Small intestine (tissue), 7 donors: ENCODE measurements around the gene DOCK4. TPM values are rescaled to one million over a fixed set of nuclear protein-coding genes. Genes with fewer than 3 reads are reported as not detected.

Experiments
- DNase-seq, 2 donors: peaks; one replicate each; pipeline versions ENCODE4 v3.0.0 to v3.0.0-alpha.2; 2013
- FAIRE-seq: peaks from 2 replicates; lab custom pipeline; 2012; peaks lifted over from hg19 to GRCh38; lab: Jason Lieb, UNC
- H3K27ac ChIP-seq, 3 donors: one replicate each; pipeline ENCODE4 v1.5.1; 2013; ENCODE audit warnings: low read length in 2 of 3, mild to moderate bottlenecking in 2 of 3, control low read depth in 1 of 3, inconsistent platforms in 1 of 3, low read depth in 1 of 3, moderate library complexity in 1 of 3
- H3K27me3 ChIP-seq, 3 donors: one replicate each; pipeline ENCODE4 v1.6.1; 2013; ENCODE audit warnings: low read length in 3 of 3, inconsistent platforms in 1 of 3; ENCODE audit not compliant: control insufficient read depth in 3 of 3, insufficient read depth in 3 of 3
- H3K36me3 ChIP-seq, 3 donors: one replicate each; pipeline ENCODE4 v1.6.1; 2013; ENCODE audit warnings: low read length in 3 of 3, inconsistent platforms in 1 of 3, low read depth in 1 of 3, mild to moderate bottlenecking in 1 of 3, moderate library complexity in 1 of 3; ENCODE audit not compliant: control insufficient read depth in 3 of 3, insufficient read depth in 2 of 3
- H3K4me1 ChIP-seq, 3 donors: one replicate each; pipeline ENCODE4 v1.6.1; 2013; ENCODE audit warnings: low read length in 2 of 3, inconsistent platforms in 1 of 3, low read depth in 1 of 3, mild to moderate bottlenecking in 1 of 3, moderate library complexity in 1 of 3; ENCODE audit not compliant: control insufficient read depth in 3 of 3, insufficient read depth in 2 of 3
- H3K4me3 ChIP-seq, 3 donors: one replicate each; pipeline ENCODE4 v1.5.1; 2013; ENCODE audit warnings: low read length in 3 of 3, control low read depth in 1 of 3, inconsistent platforms in 1 of 3, low read depth in 1 of 3, mild to moderate bottlenecking in 1 of 3, moderate library complexity in 1 of 3
- H3K9me3 ChIP-seq, 2 donors: one replicate each; pipeline ENCODE4 v1.6.1; 2013; ENCODE audit warnings: low read depth in 1 of 2, low read length in 1 of 2; ENCODE audit not compliant: control insufficient read depth in 2 of 2, insufficient read depth in 1 of 2
- WGBS, 3 donors: extraction: QIAGEN DNeasy Blood & Tissue Kit; methylation state at CpG; one replicate each; pipeline ENCODE4 v1.1.7; 2013; 5-methylcytosine and 5-hydroxymethylcytosine counted together
- polyA plus RNA-seq, 4 donors: library from polyadenylated mRNA; stranded (reverse) in 3 of 4; unstranded in 1 of 4; fragments of 200-250 nt in 3 of 4; fragments of 120-200 nt in 1 of 4; gene quantifications; one replicate each; pipeline versions ENCODE4 v1.2.1 to v1.2.3, GENCODE V29; 2013
- donor health status: healthy with polysubstance abuse.
- donor health status: control.
- donor health status: control.
- donor health status: Bipolar disorder and iron deficiency.
- donor health status: healthy.

The DOCK4 gene
- polyA plus RNA-seq, 4 donors = 1.9 to 4.1 (median 3.8) TPM; not detected in 1

DNA sequence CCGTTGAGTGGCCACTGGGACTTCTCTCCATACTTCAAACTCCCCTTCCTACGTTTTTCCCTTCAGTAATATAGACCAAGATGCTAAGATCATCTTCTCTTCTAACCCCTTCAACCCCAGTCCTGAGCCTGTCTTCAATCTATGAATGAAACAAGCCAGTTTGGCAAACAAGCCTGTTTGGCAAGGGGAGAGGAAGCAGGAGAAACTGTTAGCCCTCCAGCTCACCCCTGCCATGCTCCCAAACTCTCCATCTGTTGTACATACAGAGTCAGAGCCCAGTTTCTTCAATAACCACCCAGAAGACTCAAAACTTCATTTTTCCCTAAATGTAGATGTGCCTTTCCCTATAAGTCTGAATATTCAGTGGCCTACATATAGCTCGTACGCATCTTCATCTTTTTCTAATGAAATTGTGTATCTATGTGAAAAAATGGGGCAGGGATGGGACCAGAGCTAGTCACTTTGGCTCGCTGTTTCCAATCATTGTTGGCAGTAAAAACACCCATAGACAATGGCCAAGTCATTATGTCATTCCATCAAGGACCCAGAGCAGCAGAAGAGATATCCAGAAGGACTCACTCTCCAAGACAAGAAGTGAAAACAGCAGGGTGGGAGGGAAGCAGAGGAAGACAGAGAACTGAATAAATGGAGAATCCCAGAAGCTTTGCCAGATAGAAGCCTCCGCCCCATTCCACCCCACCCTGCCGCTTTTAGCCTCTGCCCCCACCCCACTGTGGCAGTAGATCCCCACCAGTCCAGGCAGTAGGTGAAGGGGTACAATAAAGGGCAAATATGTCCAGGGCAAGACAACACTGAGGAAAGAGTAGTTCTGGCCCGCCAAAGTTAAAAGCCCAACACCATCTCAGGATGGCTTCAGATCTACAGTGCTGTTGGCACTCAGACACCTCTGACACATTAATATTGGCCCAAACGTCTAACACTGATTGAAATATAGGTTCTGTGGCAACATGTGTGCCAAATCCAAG lies 87.3 kb downstream of the DOCK4 start:
- 74 to 80% (median 78%) methylated on average over 9 of the region's 9 CpGs for WGBS, 3 donors
- Histone ChIP-seq H3K9me3 (no peaks in the 10 kb centered on the region), H3K4me3 (no peak overlapping the region), H3K27ac (no peak overlapping the region), H3K27me3 (no peaks in the 10 kb centered on the region), H3K36me3 (no peaks in the 10 kb centered on the region), H3K4me1 (no peaks in the 10 kb centered on the region)
- DNase-seq = no peak
- FAIRE-seq = no peak

DNA sequence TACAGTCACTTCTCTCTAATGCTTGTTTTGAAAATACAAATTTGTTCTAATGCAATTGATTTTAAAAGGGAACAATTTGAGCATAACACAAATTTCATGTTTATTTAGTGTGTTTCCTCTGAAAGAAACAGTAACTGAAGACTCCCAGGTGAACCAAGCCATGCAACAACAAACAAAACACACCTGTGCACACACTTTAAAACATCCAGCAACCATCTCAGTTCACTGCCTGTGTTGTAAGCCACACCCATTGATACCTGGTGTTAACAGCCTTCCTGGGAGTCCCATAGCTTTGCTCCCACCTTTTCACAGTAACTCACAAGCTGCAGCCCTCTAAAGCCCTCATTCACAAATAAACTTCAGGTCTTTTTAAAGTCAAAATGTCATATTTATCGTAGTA lies 89.3 kb downstream of the DOCK4 start:
- DNase-seq (no peak), FAIRE-seq (no peak)
- Histone ChIP-seq H3K9me3 (no peaks in the 10 kb centered on the region), H3K27me3 (no peaks in the 10 kb centered on the region), H3K27ac (no peak overlapping the region), H3K4me1 (no peaks in the 10 kb centered on the region), H3K36me3 (no peaks in the 10 kb centered on the region), H3K4me3 (no peak overlapping the region)
- 82 to 85% (median 84%) methylated on average over 1 of the region's 1 CpG for WGBS, 3 donors

DNA sequence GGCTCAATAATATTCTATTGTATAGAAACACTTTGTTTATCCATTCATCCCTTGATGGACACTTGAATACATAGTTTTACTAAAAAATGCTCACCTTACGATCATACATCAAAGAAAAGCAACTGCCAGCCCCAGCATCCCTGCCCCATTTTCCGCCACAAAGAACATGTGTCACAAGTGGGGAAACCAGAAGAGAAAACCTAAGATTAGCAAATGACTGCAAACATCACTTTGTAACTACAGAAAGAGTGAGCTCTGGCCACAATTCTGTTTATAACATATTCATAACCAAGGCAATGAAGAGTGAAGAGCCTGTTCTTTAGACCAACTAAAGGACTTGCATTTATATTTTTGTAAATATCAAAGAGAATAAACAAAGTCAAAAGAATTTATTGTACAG lies 89.8 kb downstream of the DOCK4 start:
- Histone ChIP-seq H3K36me3 (no peaks in the 10 kb centered on the region), H3K4me1 (no peaks in the 10 kb centered on the region), H3K9me3 (no peaks in the 10 kb centered on the region), H3K27ac (no peak overlapping the region), H3K4me3 (no peak overlapping the region), H3K27me3 (no peaks in the 10 kb centered on the region)
- 89 to 93% (median 90%) methylated on average over 2 of the region's 2 CpGs for WGBS, 3 donors
- no peak for FAIRE-seq
- no peak for DNase-seq

DNA sequence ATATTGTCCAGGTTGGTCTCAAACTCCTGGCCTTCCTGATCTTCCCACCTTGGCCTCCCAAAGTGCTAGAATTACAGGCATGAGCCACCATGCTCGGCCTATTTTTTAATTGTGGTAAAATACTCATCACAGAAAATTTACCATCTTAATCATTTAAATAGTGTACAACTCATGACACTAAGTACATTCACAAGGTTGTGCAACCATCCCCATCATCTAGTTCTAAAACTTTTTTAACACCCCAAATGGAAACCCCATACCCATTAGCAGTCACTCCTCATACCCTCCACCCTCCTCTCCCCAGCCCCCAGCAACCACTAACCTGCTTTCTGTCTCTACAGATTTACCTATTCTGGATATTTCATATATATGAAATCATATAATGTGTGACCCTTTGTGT lies 90.3 kb downstream of the DOCK4 start:
- no peaks in the 10 kb centered on the region for H3K9me3 ChIP-seq
- H3K27ac ChIP-seq = no peak overlapping the region
- 82 to 87% (median 86%) methylated on average over 1 of the region's 1 CpG for WGBS, 3 donors
- H3K27me3 ChIP-seq = no peaks in the 10 kb centered on the region
- H3K4me3 ChIP-seq = no peak overlapping the region
- H3K4me1 ChIP-seq = no peaks in the 10 kb centered on the region
- DNase-seq (no peak), FAIRE-seq (no peak)
- H3K36me3 ChIP-seq = no peaks in the 10 kb centered on the region

DNA sequence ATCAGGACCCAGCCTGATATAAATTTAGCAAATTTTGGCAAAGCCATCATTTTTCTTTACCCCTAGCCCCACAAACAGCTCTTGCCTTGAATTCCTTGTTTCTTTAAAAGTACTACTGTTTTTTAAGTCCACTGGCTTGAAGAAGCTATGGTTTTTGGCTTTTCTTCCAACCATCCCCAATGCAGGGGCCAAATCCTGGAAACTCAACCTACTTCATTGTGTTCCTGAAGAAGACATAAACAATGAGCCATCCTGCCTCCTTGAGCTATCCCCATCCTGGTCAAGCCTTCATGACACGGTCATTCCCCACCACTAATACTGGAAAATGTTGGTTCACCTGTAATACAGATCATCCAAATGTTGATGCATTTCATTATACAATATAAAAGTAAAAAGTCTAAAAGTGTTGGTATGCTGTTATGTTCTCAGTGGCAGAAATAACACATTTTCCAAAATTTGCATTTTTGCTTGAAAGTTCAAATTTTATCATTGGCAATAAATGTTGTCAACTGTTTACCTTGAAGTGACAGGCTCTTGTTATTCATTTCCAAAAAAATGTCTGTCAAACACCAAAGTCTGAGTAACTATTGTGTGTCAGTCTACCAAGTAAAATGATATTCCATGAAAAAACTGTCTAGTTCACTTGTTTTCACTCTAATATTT lies 92.2 kb downstream of the DOCK4 start:
- H3K27me3 ChIP-seq = no peaks in the 10 kb centered on the region
- FAIRE-seq = no peak
- H3K4me1 ChIP-seq = no peaks in the 10 kb centered on the region
- no peak overlapping the region for H3K4me3 ChIP-seq
- DNase-seq = no peak
- no peak overlapping the region for H3K27ac ChIP-seq
- no peaks in the 10 kb centered on the region for H3K36me3 ChIP-seq
- WGBS, 3 donors = 85 to 100% (median 95%) methylated on average over 1 of the region's 1 CpG
- H3K9me3 ChIP-seq = no peaks in the 10 kb centered on the region

DNA sequence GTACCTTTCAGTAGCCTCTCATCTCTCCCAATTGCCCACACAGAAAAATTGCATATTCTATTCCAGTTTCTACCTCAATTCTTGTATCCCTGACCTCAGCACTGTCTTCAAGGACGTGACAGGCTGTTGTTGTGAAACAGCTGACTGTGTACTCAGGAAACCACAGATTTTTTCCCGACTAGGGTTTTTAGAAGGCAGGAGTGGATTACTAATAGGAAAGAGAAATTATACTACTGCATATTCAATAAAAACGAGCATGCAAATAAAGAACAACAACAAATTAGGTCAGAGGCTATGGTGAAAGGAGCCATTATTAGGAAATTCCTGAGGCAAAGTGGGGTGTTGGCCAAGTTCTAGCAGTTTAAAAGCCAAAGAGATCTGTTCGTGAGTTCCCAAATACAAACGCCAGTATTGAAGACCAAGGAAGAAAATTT lies 93.4 kb downstream of the DOCK4 start:
- Histone ChIP-seq H3K36me3 (no peaks in the 10 kb centered on the region), H3K4me3 (no peak overlapping the region), H3K4me1 (no peaks in the 10 kb centered on the region), H3K27ac (no peak overlapping the region), H3K27me3 (no peaks in the 10 kb centered on the region), H3K9me3 (no peaks in the 10 kb centered on the region)
- DNase-seq = no peak
- WGBS, 3 donors = 46 to 75% (median 56%) methylated on average over 5 of the region's 5 CpGs
- no peak for FAIRE-seq

DNA sequence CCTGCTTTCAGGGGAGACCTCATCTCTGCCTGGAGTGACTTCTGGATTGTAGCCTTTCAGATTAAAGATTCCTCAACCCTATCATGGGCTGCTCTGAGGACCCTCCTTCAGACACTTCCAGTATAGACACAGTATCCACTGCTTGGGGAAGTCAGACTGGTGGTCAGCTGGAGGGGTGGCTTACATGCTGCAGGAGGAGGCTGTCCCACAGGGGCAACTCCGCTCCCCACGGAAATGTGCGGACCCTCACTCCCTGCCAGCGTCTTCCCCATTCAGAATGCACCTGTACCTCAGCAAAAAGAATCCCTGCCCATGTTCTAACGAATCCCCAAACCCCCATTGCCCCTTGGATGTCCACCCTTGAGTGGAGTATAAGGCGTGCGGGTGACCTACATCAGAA lies 95.5 kb downstream of the DOCK4 start:
- WGBS, 3 donors = 84 to 90% (median 87%) methylated on average over 7 of the region's 7 CpGs
- DNase-seq (no peak), FAIRE-seq (no peak)
- Histone ChIP-seq H3K9me3 (no peaks in the 10 kb centered on the region), H3K36me3 (no peaks in the 10 kb centered on the region), H3K27ac (no peak overlapping the region), H3K27me3 (no peaks in the 10 kb centered on the region), H3K4me3 (no peak overlapping the region), H3K4me1 (no peaks in the 10 kb centered on the region)

DNA sequence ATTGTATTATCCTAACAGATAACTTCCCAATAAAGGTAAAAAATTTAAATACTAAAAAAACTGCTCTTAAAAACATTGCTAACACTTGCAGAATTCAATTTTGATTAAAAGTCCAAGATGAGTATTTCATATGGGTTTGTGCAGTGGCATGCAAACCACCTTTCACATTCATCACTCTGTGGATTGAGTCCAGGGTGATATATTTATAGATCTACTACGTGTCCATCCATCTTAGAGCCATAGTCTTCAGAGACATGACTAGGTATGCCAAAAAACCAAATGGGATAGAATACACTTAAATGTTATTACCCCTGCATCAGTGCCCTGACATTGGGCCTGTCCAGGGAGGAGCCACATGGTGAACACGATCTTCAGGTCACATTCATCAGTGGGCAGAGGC lies 96.0 kb downstream of the DOCK4 start:
- WGBS, 3 donors = 67 to 87% (median 80%) methylated on average over 2 of the region's 2 CpGs

More for the DNA sequence above, 96.0 kb downstream of the DOCK4 start:
- H3K27me3 ChIP-seq = no peaks in the 10 kb centered on the region
- no peak overlapping the region for H3K27ac ChIP-seq
- no peaks in the 10 kb centered on the region for H3K36me3 ChIP-seq
- no peaks in the 10 kb centered on the region for H3K4me1 ChIP-seq
- DNase-seq (no peak), FAIRE-seq (no peak)
- H3K9me3 ChIP-seq = no peaks in the 10 kb centered on the region
- no peak overlapping the region for H3K4me3 ChIP-seq
